Ishikawa (cell line): ENCODE results near the gene SCRN2.

ENCODE experiments used
- CEBPB ChIP-seq: IDR thresholded peaks from 2 replicates; pipeline ENCODE4 v1.6.1; 2012
- CREB1 ChIP-seq: IDR thresholded peaks from 2 replicates; pipeline ENCODE4 v1.6.1; 2012; ENCODE audit warnings: low read depth
- EGR1 ChIP-seq: IDR thresholded peaks from 2 replicates; pipeline ENCODE4 v1.6.1; 2012
- EP300 ChIP-seq: IDR thresholded peaks from 2 replicates; pipeline ENCODE4 v1.6.1; 2012; ENCODE audit warnings: borderline replicate concordance
- FOXM1 ChIP-seq: IDR thresholded peaks from 2 replicates; pipeline ENCODE4 v1.6.1; 2012; ENCODE audit warnings: low read depth, borderline replicate concordance
- MAX ChIP-seq: IDR thresholded peaks from 2 replicates; pipeline ENCODE4 v1.6.1; 2012
- NFIC ChIP-seq: IDR thresholded peaks from 2 replicates; pipeline ENCODE4 v1.6.1; 2012
- RAD21 ChIP-seq: IDR thresholded peaks from 2 replicates; pipeline ENCODE4 v1.6.1; 2012; ENCODE audit warnings: low read depth
- REST ChIP-seq: IDR thresholded peaks from 2 replicates; pipeline ENCODE4 v1.6.1; 2012; ENCODE audit warnings: low read depth, mild to moderate bottlenecking
- TAF1 ChIP-seq: IDR thresholded peaks from 2 replicates; pipeline ENCODE4 v1.6.1; 2012; ENCODE audit warnings: low read depth, mild to moderate bottlenecking
- TCF12 ChIP-seq: IDR thresholded peaks from 2 replicates; pipeline ENCODE4 v1.6.1; 2012; ENCODE audit warnings: low read depth
- TEAD4 ChIP-seq: IDR thresholded peaks from 2 replicates; pipeline ENCODE4 v1.6.1; 2012

GRCh38 chr17:47879776-47880454 is 38.8 kb upstream of the SCRN2 start:
- no peak for TF ChIP-seq EP300
- TF ChIP-seq REST, result no peak
- no peak for TF ChIP-seq TEAD4
- TF ChIP-seq CEBPB, result no peak
- TF ChIP-seq TAF1, result no peak
- no peak for TF ChIP-seq NFIC
- TF ChIP-seq TCF12, result no peak
- no peak for TF ChIP-seq RAD21
- no peak for TF ChIP-seq EGR1
- no peak for TF ChIP-seq CREB1
- no peak for TF ChIP-seq MAX
- no peak for TF ChIP-seq FOXM1
